Measurements from ENCODE around the gene ALOX15.

Gene ALOX15

DNA sequence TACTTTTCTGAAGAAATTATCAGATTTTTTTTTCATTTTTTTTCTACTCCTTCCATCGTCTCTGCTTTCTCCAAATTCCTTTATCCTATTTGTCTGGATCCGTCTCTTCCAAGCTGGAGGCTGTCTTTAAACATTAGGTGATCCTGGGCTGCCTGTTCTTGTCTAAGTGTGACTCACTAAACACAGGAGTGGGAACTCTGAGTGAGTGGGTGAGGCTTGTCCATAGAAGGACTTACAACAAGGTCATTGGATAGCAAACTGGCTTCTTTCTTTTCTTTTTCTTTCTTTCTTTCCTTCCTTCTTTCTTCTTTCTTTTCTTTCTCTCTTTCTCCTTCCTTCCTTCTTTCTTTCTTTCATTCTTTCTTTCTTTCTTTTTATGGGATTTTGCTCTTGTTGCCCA is 18.2 kb downstream of the ALOX15 start:
- no peaks in the 10 kb centered on the region for H3K79me2 ChIP-seq
- H3K27ac ChIP-seq = no peak overlapping the region
- peaks cover 4% of the 10 kb centered on the region for H3K4me1 ChIP-seq
- H3K4me2 ChIP-seq (ENCODE audit: low read length) = no peak overlapping the region
- no peaks in the 10 kb centered on the region for H3K9me3 ChIP-seq (ENCODE audit: control insufficient read depth, low read length)
- no peaks in the 10 kb centered on the region for H3K36me3 ChIP-seq (ENCODE audit: control insufficient read depth, insufficient read depth, low read length)
- TF ChIP-seq CTCF (IDR thresholded peaks at IDR 0.05) = no peak
- no peak overlapping the region for H3K4me3 ChIP-seq (ENCODE audit: low read depth, low read length)
- no peak overlapping the region for H3K9ac ChIP-seq
- no peak overlapping the region for H2AFZ ChIP-seq
- no peaks in the 10 kb centered on the region for H3K27me3 ChIP-seq (ENCODE audit: control insufficient read depth, insufficient read depth, low read length)

- H3K9me3 ChIP-seq (ENCODE audit: control insufficient read depth, low read length) = no peaks in the 10 kb centered on the region
- no peak overlapping the region for H3K9ac ChIP-seq
- H3K36me3 ChIP-seq (ENCODE audit: control insufficient read depth, insufficient read depth, low read length) = no peaks in the 10 kb centered on the region
- no peak overlapping the region for H2AFZ ChIP-seq
- H3K4me3 ChIP-seq (ENCODE audit: low read depth, low read length) = no peak overlapping the region
- no peaks in the 10 kb centered on the region for H3K27me3 ChIP-seq (ENCODE audit: control insufficient read depth, insufficient read depth, low read length)
- no peak overlapping the region for H3K4me2 ChIP-seq (ENCODE audit: low read length)
- peaks cover 4% of the 10 kb centered on the region for H3K4me1 ChIP-seq
- no peak overlapping the region for H3K27ac ChIP-seq
- no peaks in the 10 kb centered on the region for H3K79me2 ChIP-seq
- TF ChIP-seq CTCF (IDR thresholded peaks at IDR 0.05) = no peak
Observed at GRCh38 chr17:4622375-4622774, 19.1 kb downstream of the ALOX15 start.

- H3K36me3 ChIP-seq (ENCODE audit: control insufficient read depth, insufficient read depth, low read length) = no peaks in the 10 kb centered on the region
- no peak overlapping the region for H3K27ac ChIP-seq
- TF ChIP-seq CTCF (IDR thresholded peaks at IDR 0.05) = no peak
- no peaks in the 10 kb centered on the region for H3K27me3 ChIP-seq (ENCODE audit: control insufficient read depth, insufficient read depth, low read length)
- H3K4me3 ChIP-seq (ENCODE audit: low read depth, low read length) = no peak overlapping the region
- no peak overlapping the region for H3K9ac ChIP-seq
- no peak overlapping the region for H3K4me2 ChIP-seq (ENCODE audit: low read length)
- H3K9me3 ChIP-seq (ENCODE audit: control insufficient read depth, low read length) = no peaks in the 10 kb centered on the region
- peaks cover 4% of the 10 kb centered on the region for H3K4me1 ChIP-seq
- no peak overlapping the region for H2AFZ ChIP-seq
- no peaks in the 10 kb centered on the region for H3K79me2 ChIP-seq
Observed at GRCh38 chr17:4620531-4621101, 20.9 kb downstream of the ALOX15 start.

- Histone ChIP-seq H3K9ac (no peak overlapping the region), H3K9me3 (ENCODE audit: control insufficient read depth, low read length) (no peaks in the 10 kb centered on the region), H3K4me1 (no peaks in the 10 kb centered on the region), H3K4me2 (ENCODE audit: low read length) (no peak overlapping the region), H3K79me2 (no peaks in the 10 kb centered on the region), H3K27ac (no peak overlapping the region), H3K36me3 (ENCODE audit: control insufficient read depth, insufficient read depth, low read length) (no peaks in the 10 kb centered on the region), H3K27me3 (ENCODE audit: control insufficient read depth, insufficient read depth, low read length) (no peaks in the 10 kb centered on the region), H2AFZ (no peak overlapping the region), H3K4me3 (ENCODE audit: low read depth, low read length) (no peak overlapping the region)
- TF ChIP-seq CTCF (IDR thresholded peaks at IDR 0.05) = no peak
Observed at GRCh38 chr17:4617590-4618351, 23.7 kb downstream of the ALOX15 start.

DNA sequence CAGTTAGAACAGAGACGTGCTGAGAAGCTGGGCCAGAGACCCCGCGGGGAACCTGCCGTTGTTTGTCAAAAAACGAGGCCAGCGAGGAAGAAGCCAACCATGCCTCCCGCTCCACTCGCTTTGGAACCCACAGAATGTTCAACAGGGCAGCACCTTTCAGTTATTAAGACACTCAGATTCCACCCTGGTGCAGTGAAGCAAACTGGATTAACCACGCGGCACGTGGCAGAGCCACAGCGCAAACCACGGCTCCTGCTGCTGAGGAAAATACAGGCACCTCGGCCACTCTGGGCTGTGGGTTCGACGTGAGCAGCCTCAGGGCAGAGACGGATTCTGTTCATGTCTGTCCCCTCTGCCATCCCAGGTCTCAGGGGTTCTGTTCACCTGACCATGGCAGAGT is 24.4 kb downstream of the ALOX15 start:
- Histone ChIP-seq H3K4me2 (ENCODE audit: low read length) (no peak overlapping the region), H3K79me2 (no peaks in the 10 kb centered on the region), H3K27ac (no peak overlapping the region), H3K27me3 (ENCODE audit: control insufficient read depth, insufficient read depth, low read length) (no peaks in the 10 kb centered on the region), H3K4me3 (ENCODE audit: low read depth, low read length) (no peak overlapping the region), H3K36me3 (ENCODE audit: control insufficient read depth, insufficient read depth, low read length) (no peaks in the 10 kb centered on the region), H3K9me3 (ENCODE audit: control insufficient read depth, low read length) (no peaks in the 10 kb centered on the region), H3K4me1 (no peaks in the 10 kb centered on the region), H3K9ac (no peak overlapping the region), H2AFZ (no peak overlapping the region)
- no peak for TF ChIP-seq CTCF (IDR thresholded peaks at IDR 0.05)

Data from parathyroid adenoma (tissue), 2 donors.